ENCODE results near the gene LMX1A. TPM values are rescaled to one million over a fixed set of nuclear protein-coding genes. Genes with fewer than 3 reads are reported as not detected.

LMX1A gene
- total RNA-seq, 4 donors from 2014 or later, result 0.13 to 1.1 (median 0.51) TPM

DNA sequence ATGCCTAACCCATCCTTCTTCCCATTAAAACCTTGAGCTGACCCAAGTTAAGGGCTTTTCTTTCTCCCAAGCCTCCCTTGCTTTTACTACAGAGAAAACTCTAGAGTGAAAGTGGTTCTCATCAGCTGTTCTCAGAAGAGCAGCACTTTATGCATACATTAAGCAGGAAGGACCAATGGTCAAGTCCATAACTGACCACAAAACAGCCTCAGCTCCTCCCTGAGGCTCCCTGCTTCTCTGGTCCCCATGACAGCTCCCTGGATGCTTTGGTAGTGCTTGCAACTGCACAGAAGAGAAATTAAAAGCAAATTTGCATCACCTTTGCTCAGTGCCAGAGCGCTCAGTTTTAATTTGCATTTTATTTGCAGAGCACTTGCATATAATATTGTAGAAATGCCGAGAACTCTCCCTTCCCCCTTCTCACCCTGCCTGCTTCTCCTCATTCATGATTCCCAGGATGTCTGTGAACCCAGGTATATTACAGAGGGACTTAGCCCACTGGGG lies 56.1 kb downstream of the LMX1A start:
- TF ChIP-seq POLR2AphosphoS5 (IDR thresholded peaks at IDR 0.05) (no peak), CTCF (IDR thresholded peaks at IDR 0.05) (no peak), EP300 (IDR thresholded peaks at IDR 0.05) (no peak)
- Histone ChIP-seq H3K4me1 (no peaks in the 10 kb centered on the region), H3K27ac (no peak overlapping the region), H3K9me3 (no peaks in the 10 kb centered on the region), H3K36me3 (no peaks in the 10 kb centered on the region), H3K4me3 (no peak overlapping the region), H3K27me3 (peaks cover 16% of the 10 kb centered on the region)
- WGBS, 2 donors (ENCODE audit: low coverage in 1 of 2), result 89% methylated on average over 2 of the region's 2 CpGs; no CpG with 5 or more reads in 1 of the 2 donors
- ATAC-seq, result no peak

- H3K4me1 ChIP-seq, result no peaks in the 10 kb centered on the region
- H3K36me3 ChIP-seq, result no peaks in the 10 kb centered on the region
- no peaks in the 10 kb centered on the region for H3K9me3 ChIP-seq
- ATAC-seq, result no peak
- peaks cover 9% of the 10 kb centered on the region for H3K27me3 ChIP-seq
- TF ChIP-seq POLR2AphosphoS5 (IDR thresholded peaks at IDR 0.05) (no peak), EP300 (IDR thresholded peaks at IDR 0.05) (no peak), CTCF (IDR thresholded peaks at IDR 0.05) (no peak), POLR2A (IDR thresholded peaks at IDR 0.05) (no peak)
- no peak overlapping the region for H3K4me3 ChIP-seq
- no peak overlapping the region for H3K27ac ChIP-seq
- WGBS, 2 donors (ENCODE audit: low coverage in 1 of 2), result 85% methylated on average over 3 of the region's 6 CpGs; no CpG with 5 or more reads in 1 of the 2 donors
These were observed 58.2 kb downstream of the LMX1A start for GRCh38 chr1:165298203-165298820.

GRCh38 chr1:165296205-165296604 lies 60.3 kb downstream of the LMX1A start:
- no peaks in the 10 kb centered on the region for H3K36me3 ChIP-seq
- H3K27ac ChIP-seq, result no peak overlapping the region
- H3K9me3 ChIP-seq, result no peaks in the 10 kb centered on the region
- 79 to 83% methylated on average over 3 to 4 of the region's 4 CpGs for WGBS, 2 donors (ENCODE audit: low coverage in 1 of 2)
- peaks cover 5% of the 10 kb centered on the region for H3K27me3 ChIP-seq
- ATAC-seq, result no peak
- no peak overlapping the region for H3K4me3 ChIP-seq
- H3K4me1 ChIP-seq, result no peaks in the 10 kb centered on the region
- TF ChIP-seq POLR2A (IDR thresholded peaks at IDR 0.05) (no peak), POLR2AphosphoS5 (IDR thresholded peaks at IDR 0.05) (no peak), CTCF (IDR thresholded peaks at IDR 0.05) (no peak), EP300 (IDR thresholded peaks at IDR 0.05) (no peak)

DNA sequence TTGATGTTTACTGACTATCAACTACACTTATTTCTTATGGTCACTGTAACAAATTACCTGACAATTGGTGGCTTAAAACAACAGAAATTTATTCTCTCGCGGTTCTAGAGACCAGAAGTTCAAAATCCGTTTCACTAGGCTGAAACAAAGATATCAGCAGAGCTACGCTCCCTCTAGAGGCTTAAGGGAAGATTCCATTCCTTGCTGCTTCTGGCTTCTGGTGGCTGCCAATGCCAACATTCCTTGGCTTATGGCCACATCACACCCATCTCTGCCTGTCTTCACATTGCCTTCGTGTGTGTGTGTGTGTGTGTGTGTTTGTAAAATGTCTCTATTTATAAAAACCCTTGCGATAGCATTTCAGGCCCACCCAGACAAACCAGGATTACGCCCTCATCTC lies 66.4 kb downstream of the LMX1A start:
- no peak for ATAC-seq

More for the DNA sequence above, 66.4 kb downstream of the LMX1A start:
- no peak overlapping the region for H3K4me3 ChIP-seq
- H3K9me3 ChIP-seq, result no peaks in the 10 kb centered on the region
- WGBS, 2 donors (ENCODE audit: low coverage in 1 of 2), result 58 to 68% methylated on average over 6 of the region's 7 CpGs
- no peaks in the 10 kb centered on the region for H3K4me1 ChIP-seq
- H3K27ac ChIP-seq, result no peak overlapping the region
- H3K27me3 ChIP-seq, result peaks cover 33% of the 10 kb centered on the region
- TF ChIP-seq EP300 (IDR thresholded peaks at IDR 0.05) (no peak), POLR2AphosphoS5 (IDR thresholded peaks at IDR 0.05) (no peak), POLR2A (IDR thresholded peaks at IDR 0.05) (no peak), CTCF (IDR thresholded peaks at IDR 0.05) (no peak)
- H3K36me3 ChIP-seq, result no peaks in the 10 kb centered on the region

Data from gastroesophageal sphincter (tissue), 4 donors.